ENCODE results near the gene ABTB2.

Gene ABTB2

GRCh38 chr11:34105957-34106504 is 251.8 kb downstream of the ABTB2 start:
- Mint-ChIP-seq H3K4me3 (peak overlapping the region; percentile 95), H3K4me1 (ENCODE audit: low read depth) (peaks cover 62% of the 10 kb centered on the region), H3K27ac (peak overlapping the region; percentile 98), H3K9me3 (no peaks in the 10 kb centered on the region), H3K36me3 (ENCODE audit: low read depth) (peaks cover 85% of the 10 kb centered on the region), H3K27me3 (no peaks in the 10 kb centered on the region)
- DNase-seq, result no peak

DNA sequence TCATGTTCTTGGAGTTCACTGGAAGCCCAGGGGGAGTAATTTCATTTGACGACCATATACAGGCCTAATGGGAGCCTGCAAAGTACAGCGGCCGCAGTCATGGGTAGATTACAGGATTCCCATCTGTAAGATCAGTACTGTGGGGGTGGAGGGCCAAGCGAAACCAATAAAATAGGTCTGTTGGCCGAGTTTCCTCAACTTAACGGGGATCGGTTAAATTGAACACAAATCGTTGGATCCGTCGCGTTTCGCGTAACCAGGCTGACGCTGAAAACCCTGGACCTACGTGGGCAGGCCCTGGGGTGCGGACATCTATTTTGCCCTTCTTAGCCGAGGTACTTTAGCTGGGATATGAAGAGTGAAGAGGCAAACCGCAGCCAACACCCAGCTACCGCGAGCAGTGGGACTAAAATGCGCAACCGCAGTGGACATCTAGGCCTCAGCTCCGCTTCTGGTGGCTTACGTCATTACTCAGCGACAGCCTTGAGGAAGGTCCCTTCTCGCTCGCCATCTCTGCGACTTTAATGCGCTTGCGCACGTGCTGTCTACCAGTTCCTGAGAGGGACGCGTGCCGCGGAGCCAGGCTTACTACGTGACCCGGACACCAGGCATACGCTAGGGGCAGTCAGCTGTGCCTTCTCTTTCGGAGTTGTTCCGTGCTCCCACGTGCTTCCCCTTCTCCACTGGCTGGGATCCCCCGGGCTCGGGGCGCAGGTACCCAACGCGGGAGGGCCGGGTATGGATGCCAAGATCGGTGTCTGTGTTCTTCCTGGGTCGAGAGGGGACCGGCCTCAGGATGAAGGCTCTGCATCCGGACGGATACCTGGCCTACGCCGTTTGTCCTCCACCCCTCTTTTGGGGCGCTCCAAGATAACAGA is 252.5 kb downstream of the ABTB2 start, which contains the start of gene NAT10:
TSS of gene NAT10 (plus strand) at position 551 of the 878 bp plus-strand sequence. CDS start 2,597 bp downstream, outside the sequence.
- H3K4me3 Mint-ChIP-seq, result peak within 1 kb of the TSS; percentile 95
- peaks cover 84% of the 10 kb centered on the region for H3K36me3 Mint-ChIP-seq (ENCODE audit: low read depth)
- peaks cover 62% of the 10 kb centered on the region for H3K4me1 Mint-ChIP-seq (ENCODE audit: low read depth)
- peak; percentile 97 for DNase-seq
- peak within 1 kb of the TSS; percentile 98 for H3K27ac Mint-ChIP-seq
- no peaks in the 10 kb centered on the region for H3K9me3 Mint-ChIP-seq
- H3K27me3 Mint-ChIP-seq, result no peaks in the 10 kb centered on the region

- Mint-ChIP-seq H3K27ac (peak overlapping the region; percentile 98), H3K4me1 (ENCODE audit: low read depth) (peaks cover 58% of the 10 kb centered on the region), H3K36me3 (ENCODE audit: low read depth) (peaks cover 84% of the 10 kb centered on the region), H3K27me3 (no peaks in the 10 kb centered on the region), H3K4me3 (peak overlapping the region; percentile 95), H3K9me3 (no peaks in the 10 kb centered on the region)
- DNase-seq, result no peak
These were observed 253.1 kb downstream of the ABTB2 start for GRCh38 chr11:34104680-34105078.
